ENCODE measurements around the gene CD3D. TPM values are rescaled to one million over a fixed set of nuclear protein-coding genes. Genes with fewer than 3 reads are reported as not detected.

Gene CD3D
- total RNA-seq, 2 experiments from 2014 or later: not detected

GRCh38 chr11:118320515-118320914, 22.0 kb downstream of the CD3D start:
- H3K9me2 ChIP-seq (ENCODE audit: insufficient read depth, low read length): no peaks in the 10 kb centered on the region
- peaks cover 57% of the 10 kb centered on the region for H3K4me1 ChIP-seq (ENCODE audit: insufficient read depth, low read length, poor library complexity, severe bottlenecking)
- no peak for DNase-seq (ENCODE audit: low spot score)
- intact Hi-C loops (cut with micrococcal nuclease; ENCODE audit: unreplicated experiment): no loop called here
- TF ChIP-seq, protein P1, sequence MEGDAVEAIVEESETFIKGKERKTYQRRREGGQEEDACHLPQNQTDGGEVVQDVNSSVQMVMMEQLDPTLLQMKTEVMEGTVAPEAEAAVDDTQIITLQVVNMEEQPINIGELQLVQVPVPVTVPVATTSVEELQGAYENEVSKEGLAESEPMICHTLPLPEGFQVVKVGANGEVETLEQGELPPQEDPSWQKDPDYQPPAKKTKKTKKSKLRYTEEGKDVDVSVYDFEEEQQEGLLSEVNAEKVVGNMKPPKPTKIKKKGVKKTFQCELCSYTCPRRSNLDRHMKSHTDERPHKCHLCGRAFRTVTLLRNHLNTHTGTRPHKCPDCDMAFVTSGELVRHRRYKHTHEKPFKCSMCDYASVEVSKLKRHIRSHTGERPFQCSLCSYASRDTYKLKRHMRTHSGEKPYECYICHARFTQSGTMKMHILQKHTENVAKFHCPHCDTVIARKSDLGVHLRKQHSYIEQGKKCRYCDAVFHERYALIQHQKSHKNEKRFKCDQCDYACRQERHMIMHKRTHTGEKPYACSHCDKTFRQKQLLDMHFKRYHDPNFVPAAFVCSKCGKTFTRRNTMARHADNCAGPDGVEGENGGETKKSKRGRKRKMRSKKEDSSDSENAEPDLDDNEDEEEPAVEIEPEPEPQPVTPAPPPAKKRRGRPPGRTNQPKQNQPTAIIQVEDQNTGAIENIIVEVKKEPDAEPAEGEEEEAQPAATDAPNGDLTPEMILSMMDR (conservative IDR thresholded peaks at IDR 0.05; ENCODE audit: low read length): no peak
- no peak for TF ChIP-seq EZH2phosphoT487 (IDR thresholded peaks at IDR 0.05; ENCODE audit: borderline replicate concordance, low read depth, low read length)
- H3K9me3 ChIP-seq (ENCODE audit: low read length): peaks cover 13% of the 10 kb centered on the region; the same call in 1 of the 2 replicates
- no peaks in the 10 kb centered on the region for H3K36me3 ChIP-seq (ENCODE audit: insufficient read depth, low read length)
- H3K79me2 ChIP-seq (ENCODE audit: insufficient read depth, low read depth, low read length): no peaks in the 10 kb centered on the region
- no TSS peak for BruUV-seq (replicated peaks)
- POLR2A ChIA-PET: interaction anchor here (0.8 to 1.0 kb wide), 3 partner anchors 9 to 111 kb away, joined by 3 to 4 read pairs (median 3); no protein-coding TSS in a partner anchor
- no peak overlapping the region for H3K4me3 ChIP-seq (ENCODE audit: low read depth, low read length, poor library complexity, severe bottlenecking)
- H3K4me2 ChIP-seq (ENCODE audit: low read length): no peak overlapping the region
- no peak overlapping the region for H3K27ac ChIP-seq (ENCODE audit: low read depth, low read length, poor library complexity, severe bottlenecking)
- no peaks in the 10 kb centered on the region for H4K20me1 ChIP-seq (ENCODE audit: insufficient read depth, low read length)
- peak overlapping the region; percentile 30; the same call in 1 of the 2 replicates for H2AFZ ChIP-seq (ENCODE audit: low read length)
- CTCF ChIA-PET (ENCODE audit: unreplicated experiment): no interaction called here

DNA sequence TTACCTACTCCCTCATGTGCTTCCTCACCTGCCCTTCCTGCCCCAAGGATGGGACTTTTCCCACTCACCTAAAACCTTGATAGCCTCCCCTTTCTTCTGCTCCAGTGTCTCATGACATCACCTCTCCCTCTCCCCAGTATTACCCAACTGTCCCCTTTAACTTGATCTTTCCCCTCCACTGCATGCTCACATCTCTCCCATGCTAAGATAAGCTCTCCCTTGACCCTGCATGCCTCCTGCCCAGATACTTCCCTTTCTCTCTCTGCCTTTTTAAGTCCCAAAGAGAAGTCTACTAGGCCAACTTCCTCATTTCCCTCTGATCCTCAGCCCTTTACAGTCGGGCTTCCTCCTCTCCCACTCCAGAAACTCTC, 23.2 kb downstream of the CD3D start:
- intact Hi-C loops (cut with micrococcal nuclease; ENCODE audit: unreplicated experiment): no loop called here
- H3K4me2 ChIP-seq (ENCODE audit: low read length): peak overlapping the region; percentile 18
- H3K4me3 ChIP-seq (ENCODE audit: low read depth, low read length, poor library complexity, severe bottlenecking): no peak overlapping the region
- BruUV-seq (replicated peaks): no TSS peak
- no peak for TF ChIP-seq EZH2phosphoT487 (IDR thresholded peaks at IDR 0.05; ENCODE audit: borderline replicate concordance, low read depth, low read length)
- TF ChIP-seq, protein P1 (conservative IDR thresholded peaks at IDR 0.05; ENCODE audit: low read length): no peak
- no peaks in the 10 kb centered on the region for H3K36me3 ChIP-seq (ENCODE audit: insufficient read depth, low read length)
- H3K79me2 ChIP-seq (ENCODE audit: insufficient read depth, low read depth, low read length): no peaks in the 10 kb centered on the region
- DNase-seq (ENCODE audit: low spot score): no peak
- ChIA-PET POLR2A (no interaction called here), CTCF (ENCODE audit: unreplicated experiment) (no interaction called here)
- H3K4me1 ChIP-seq (ENCODE audit: insufficient read depth, low read length, poor library complexity, severe bottlenecking): peaks cover 69% of the 10 kb centered on the region
- H4K20me1 ChIP-seq (ENCODE audit: insufficient read depth, low read length): no peaks in the 10 kb centered on the region
- peak overlapping the region; percentile 27; the same call in 1 of the 2 replicates for H2AFZ ChIP-seq (ENCODE audit: low read length)
- no peaks in the 10 kb centered on the region for H3K9me2 ChIP-seq (ENCODE audit: insufficient read depth, low read length)
- H3K9me3 ChIP-seq (ENCODE audit: low read length): peaks cover 13% of the 10 kb centered on the region; the same call in 1 of the 2 replicates
- peak overlapping the region; percentile 99 for H3K27ac ChIP-seq (ENCODE audit: low read depth, low read length, poor library complexity, severe bottlenecking)

GRCh38 chr11:118318581-118319336, 23.7 kb downstream of the CD3D start:
- DNase-seq (ENCODE audit: low spot score): no peak
- H3K79me2 ChIP-seq (ENCODE audit: insufficient read depth, low read depth, low read length): no peaks in the 10 kb centered on the region
- H3K27ac ChIP-seq (ENCODE audit: low read depth, low read length, poor library complexity, severe bottlenecking): peak overlapping the region; percentile 99
- POLR2A ChIA-PET: interaction anchor here (0.6 to 1.3 kb wide), 3 partner anchors 10 to 550 kb away, joined by 3 read pairs; no protein-coding TSS in a partner anchor
- H3K4me1 ChIP-seq (ENCODE audit: insufficient read depth, low read length, poor library complexity, severe bottlenecking): peaks cover 75% of the 10 kb centered on the region
- peak overlapping the region; percentile 12 for H3K4me3 ChIP-seq (ENCODE audit: low read depth, low read length, poor library complexity, severe bottlenecking)
- H3K9me2 ChIP-seq (ENCODE audit: insufficient read depth, low read length): no peaks in the 10 kb centered on the region
- no peak for TF ChIP-seq EZH2phosphoT487 (IDR thresholded peaks at IDR 0.05; ENCODE audit: borderline replicate concordance, low read depth, low read length)
- TF ChIP-seq, protein P1 (conservative IDR thresholded peaks at IDR 0.05; ENCODE audit: low read length): no peak
- no TSS peak for BruUV-seq (replicated peaks)
- peak overlapping the region; percentile 18 for H3K4me2 ChIP-seq (ENCODE audit: low read length)
- H3K36me3 ChIP-seq (ENCODE audit: insufficient read depth, low read length): no peaks in the 10 kb centered on the region
- intact Hi-C loops (cut with micrococcal nuclease; ENCODE audit: unreplicated experiment): no loop called here
- peak overlapping the region; percentile 27; the same call in 1 of the 2 replicates for H2AFZ ChIP-seq (ENCODE audit: low read length)
- CTCF ChIA-PET (ENCODE audit: unreplicated experiment): no interaction called here
- no peaks in the 10 kb centered on the region for H4K20me1 ChIP-seq (ENCODE audit: insufficient read depth, low read length)
- peaks cover 13% of the 10 kb centered on the region; the same call in 1 of the 2 replicates for H3K9me3 ChIP-seq (ENCODE audit: low read length)
